Measurements from ENCODE around the gene DNASE2B. TPM values are rescaled to one million over a fixed set of nuclear protein-coding genes. Genes with fewer than 3 reads are reported as not detected.

The DNASE2B gene
- total and polyA plus RNA-seq, 2 experiments from 2014 or later: not detected

DNA sequence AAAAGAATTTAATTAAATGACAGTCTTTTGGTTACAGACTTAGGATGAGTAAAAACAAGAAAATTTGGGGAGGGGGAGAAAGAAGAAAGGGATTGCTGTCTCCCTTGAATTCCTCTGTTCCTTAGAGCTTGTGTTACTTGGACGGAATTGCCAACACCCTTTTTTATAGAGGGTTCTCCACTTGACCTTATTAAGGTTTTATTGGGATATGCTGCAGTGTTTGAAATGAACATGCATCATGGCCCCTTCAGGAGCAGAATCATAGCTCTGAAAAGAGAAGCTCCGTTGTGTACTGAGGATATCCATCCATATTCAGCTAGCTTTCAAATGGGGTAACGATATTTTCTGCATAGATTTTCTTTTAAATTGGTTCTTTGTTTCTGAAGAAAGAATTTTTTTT is 48.2 kb upstream of the DNASE2B start:
- Mint-ChIP-seq H3K9me3 (no peaks in the 10 kb centered on the region), H3K27me3 (ENCODE audit: insufficient read depth, low read depth, poor library complexity) (peaks cover 2% of the 10 kb centered on the region), H3K4me3 (no peak overlapping the region), H3K4me1 (no peaks in the 10 kb centered on the region), H3K27ac (no peak overlapping the region), H3K36me3 (ENCODE audit: low read depth) (no peaks in the 10 kb centered on the region)
- no peak overlapping the region for H2AFZ ChIP-seq
- TF ChIP-seq NANOG (IDR thresholded peaks at IDR 0.05; ENCODE audit: borderline replicate concordance) (no peak), CREB1 (CRISPR knock-in tag; IDR thresholded peaks at IDR 0.05; ENCODE audit: low read depth) (no peak), JUNB (IDR thresholded peaks at IDR 0.05; ENCODE audit: unreplicated experiment) (no peak), ZNF331 (CRISPR knock-in tag; IDR thresholded peaks at IDR 0.05; ENCODE audit: low read depth) (no peak), POLR2AphosphoS5 (IDR thresholded peaks at IDR 0.05; ENCODE audit: low read depth) (no peak), ZNF114 (CRISPR knock-in tag; IDR thresholded peaks at IDR 0.05) (no peak), EZH2 (IDR thresholded peaks at IDR 0.05; ENCODE audit: low read depth, unreplicated experiment) (no peak)
- TF ChIP-seq, protein P1, sequence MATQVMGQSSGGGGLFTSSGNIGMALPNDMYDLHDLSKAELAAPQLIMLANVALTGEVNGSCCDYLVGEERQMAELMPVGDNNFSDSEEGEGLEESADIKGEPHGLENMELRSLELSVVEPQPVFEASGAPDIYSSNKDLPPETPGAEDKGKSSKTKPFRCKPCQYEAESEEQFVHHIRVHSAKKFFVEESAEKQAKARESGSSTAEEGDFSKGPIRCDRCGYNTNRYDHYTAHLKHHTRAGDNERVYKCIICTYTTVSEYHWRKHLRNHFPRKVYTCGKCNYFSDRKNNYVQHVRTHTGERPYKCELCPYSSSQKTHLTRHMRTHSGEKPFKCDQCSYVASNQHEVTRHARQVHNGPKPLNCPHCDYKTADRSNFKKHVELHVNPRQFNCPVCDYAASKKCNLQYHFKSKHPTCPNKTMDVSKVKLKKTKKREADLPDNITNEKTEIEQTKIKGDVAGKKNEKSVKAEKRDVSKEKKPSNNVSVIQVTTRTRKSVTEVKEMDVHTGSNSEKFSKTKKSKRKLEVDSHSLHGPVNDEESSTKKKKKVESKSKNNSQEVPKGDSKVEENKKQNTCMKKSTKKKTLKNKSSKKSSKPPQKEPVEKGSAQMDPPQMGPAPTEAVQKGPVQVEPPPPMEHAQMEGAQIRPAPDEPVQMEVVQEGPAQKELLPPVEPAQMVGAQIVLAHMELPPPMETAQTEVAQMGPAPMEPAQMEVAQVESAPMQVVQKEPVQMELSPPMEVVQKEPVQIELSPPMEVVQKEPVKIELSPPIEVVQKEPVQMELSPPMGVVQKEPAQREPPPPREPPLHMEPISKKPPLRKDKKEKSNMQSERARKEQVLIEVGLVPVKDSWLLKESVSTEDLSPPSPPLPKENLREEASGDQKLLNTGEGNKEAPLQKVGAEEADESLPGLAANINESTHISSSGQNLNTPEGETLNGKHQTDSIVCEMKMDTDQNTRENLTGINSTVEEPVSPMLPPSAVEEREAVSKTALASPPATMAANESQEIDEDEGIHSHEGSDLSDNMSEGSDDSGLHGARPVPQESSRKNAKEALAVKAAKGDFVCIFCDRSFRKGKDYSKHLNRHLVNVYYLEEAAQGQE (IDR thresholded peaks at IDR 0.05; ENCODE audit: unreplicated experiment): no peak
- TF ChIP-seq, protein P2, sequence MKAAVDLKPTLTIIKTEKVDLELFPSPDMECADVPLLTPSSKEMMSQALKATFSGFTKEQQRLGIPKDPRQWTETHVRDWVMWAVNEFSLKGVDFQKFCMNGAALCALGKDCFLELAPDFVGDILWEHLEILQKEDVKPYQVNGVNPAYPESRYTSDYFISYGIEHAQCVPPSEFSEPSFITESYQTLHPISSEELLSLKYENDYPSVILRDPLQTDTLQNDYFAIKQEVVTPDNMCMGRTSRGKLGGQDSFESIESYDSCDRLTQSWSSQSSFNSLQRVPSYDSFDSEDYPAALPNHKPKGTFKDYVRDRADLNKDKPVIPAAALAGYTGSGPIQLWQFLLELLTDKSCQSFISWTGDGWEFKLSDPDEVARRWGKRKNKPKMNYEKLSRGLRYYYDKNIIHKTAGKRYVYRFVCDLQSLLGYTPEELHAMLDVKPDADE (IDR thresholded peaks at IDR 0.05): no peak
- TF ChIP-seq, protein P3, sequence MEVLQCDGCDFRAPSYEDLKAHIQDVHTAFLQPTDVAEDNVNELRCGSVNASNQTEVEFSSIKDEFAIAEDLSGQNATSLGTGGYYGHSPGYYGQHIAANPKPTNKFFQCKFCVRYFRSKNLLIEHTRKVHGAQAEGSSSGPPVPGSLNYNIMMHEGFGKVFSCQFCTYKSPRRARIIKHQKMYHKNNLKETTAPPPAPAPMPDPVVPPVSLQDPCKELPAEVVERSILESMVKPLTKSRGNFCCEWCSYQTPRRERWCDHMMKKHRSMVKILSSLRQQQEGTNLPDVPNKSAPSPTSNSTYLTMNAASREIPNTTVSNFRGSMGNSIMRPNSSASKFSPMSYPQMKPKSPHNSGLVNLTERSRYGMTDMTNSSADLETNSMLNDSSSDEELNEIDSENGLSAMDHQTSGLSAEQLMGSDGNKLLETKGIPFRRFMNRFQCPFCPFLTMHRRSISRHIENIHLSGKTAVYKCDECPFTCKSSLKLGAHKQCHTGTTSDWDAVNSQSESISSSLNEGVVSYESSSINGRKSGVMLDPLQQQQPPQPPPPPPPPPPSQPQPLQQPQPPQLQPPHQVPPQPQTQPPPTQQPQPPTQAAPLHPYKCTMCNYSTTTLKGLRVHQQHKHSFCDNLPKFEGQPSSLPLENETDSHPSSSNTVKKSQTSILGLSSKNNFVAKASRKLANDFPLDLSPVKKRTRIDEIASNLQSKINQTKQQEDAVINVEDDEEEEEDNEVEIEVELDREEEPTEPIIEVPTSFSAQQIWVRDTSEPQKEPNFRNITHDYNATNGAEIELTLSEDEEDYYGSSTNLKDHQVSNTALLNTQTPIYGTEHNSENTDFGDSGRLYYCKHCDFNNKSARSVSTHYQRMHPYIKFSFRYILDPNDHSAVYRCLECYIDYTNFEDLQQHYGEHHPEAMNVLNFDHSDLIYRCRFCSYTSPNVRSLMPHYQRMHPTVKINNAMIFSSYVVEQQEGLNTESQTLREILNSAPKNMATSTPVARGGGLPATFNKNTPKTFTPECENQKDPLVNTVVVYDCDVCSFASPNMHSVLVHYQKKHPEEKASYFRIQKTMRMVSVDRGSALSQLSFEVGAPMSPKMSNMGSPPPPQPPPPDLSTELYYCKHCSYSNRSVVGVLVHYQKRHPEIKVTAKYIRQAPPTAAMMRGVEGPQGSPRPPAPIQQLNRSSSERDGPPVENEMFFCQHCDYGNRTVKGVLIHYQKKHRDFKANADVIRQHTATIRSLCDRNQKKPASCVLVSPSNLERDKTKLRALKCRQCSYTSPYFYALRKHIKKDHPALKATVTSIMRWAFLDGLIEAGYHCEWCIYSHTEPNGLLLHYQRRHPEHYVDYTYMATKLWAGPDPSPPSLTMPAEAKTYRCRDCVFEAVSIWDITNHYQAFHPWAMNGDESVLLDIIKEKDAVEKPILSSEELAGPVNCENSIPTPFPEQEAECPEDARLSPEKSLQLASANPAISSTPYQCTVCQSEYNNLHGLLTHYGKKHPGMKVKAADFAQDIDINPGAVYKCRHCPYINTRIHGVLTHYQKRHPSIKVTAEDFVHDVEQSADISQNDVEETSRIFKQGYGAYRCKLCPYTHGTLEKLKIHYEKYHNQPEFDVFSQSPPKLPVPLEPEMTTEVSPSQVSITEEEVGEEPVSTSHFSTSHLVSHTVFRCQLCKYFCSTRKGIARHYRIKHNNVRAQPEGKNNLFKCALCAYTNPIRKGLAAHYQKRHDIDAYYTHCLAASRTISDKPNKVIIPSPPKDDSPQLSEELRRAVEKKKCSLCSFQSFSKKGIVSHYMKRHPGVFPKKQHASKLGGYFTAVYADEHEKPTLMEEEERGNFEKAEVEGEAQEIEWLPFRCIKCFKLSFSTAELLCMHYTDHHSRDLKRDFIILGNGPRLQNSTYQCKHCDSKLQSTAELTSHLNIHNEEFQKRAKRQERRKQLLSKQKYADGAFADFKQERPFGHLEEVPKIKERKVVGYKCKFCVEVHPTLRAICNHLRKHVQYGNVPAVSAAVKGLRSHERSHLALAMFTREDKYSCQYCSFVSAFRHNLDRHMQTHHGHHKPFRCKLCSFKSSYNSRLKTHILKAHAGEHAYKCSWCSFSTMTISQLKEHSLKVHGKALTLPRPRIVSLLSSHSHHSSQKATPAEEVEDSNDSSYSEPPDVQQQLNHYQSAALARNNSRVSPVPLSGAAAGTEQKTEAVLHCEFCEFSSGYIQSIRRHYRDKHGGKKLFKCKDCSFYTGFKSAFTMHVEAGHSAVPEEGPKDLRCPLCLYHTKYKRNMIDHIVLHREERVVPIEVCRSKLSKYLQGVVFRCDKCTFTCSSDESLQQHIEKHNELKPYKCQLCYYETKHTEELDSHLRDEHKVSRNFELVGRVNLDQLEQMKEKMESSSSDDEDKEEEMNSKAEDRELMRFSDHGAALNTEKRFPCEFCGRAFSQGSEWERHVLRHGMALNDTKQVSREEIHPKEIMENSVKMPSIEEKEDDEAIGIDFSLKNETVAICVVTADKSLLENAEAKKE (CRISPR knock-in tag; IDR thresholded peaks at IDR 0.05): no peak
- 0 out of 2 replicates have a peak, but pooled peaks cover 4% of the 10 kb centered on the region for H3K9me2 ChIP-seq (ENCODE audit: insufficient read depth)
- no peaks in the 10 kb centered on the region for H3K27me3 ChIP-seq (ENCODE audit: insufficient read depth)
- no peak overlapping the region for H3K4me2 ChIP-seq
- ATAC-seq (no peak), DNase-seq (ENCODE audit: low spot score) (no peak)
- H3K27ac ChIP-seq (ENCODE audit: low read depth): no peak overlapping the region
- no peaks in the 10 kb centered on the region for H3F3A ChIP-seq (replicated peaks; ENCODE audit: low read depth)
- no peaks in the 10 kb centered on the region for H3K36me3 ChIP-seq (ENCODE audit: insufficient read depth)
- H4K20me1 ChIP-seq (replicated peaks; ENCODE audit: insufficient read depth): no peaks in the 10 kb centered on the region
- H3K4me1 ChIP-seq (ENCODE audit: insufficient read depth): no peaks in the 10 kb centered on the region
- no peaks in the 10 kb centered on the region for H3K79me2 ChIP-seq (replicated peaks; ENCODE audit: insufficient read depth)
- no peak overlapping the region for H3K4me3 ChIP-seq
